ENCODE measurements around the gene YPEL2. TPM values are rescaled to one million over a fixed set of nuclear protein-coding genes. Genes with fewer than 3 reads are reported as not detected.
"Not testable (repeated sequence)": the region's sequence is repeated elsewhere in the genome, so short reads cannot be mapped to it uniquely, and the experiment has no call there.

Gene YPEL2
- total and polyA plus RNA-seq, 2 donors (not counting 3 experiments of a cell fraction or from before 2014, with no cell fraction given): 36.5 to 66.8 TPM

DNA sequence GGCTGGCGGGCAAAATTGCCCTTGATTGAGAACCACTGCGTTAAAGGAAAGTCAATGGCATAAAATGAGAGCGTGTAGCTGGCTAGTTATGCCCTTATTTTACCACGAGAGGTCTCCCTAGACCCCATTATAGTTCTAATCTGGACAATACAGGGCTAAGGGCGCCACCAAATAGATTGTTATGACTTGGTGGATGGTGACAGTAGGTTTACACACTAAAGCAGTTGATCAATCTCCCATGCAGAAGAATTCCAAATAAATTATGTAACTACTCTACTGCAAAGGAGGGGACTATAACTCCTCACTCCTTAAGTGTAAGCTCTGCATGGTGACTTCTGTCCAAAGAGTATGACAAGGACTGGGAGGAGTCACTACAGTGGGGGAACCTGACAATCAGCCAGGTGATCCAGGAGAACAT, 20.4 kb upstream of the YPEL2 start:
- Histone ChIP-seq H4K20me1 (replicated peaks; ENCODE audit: control insufficient read depth, extremely low read depth, insufficient read depth, low read length) (no peaks in the 10 kb centered on the region), H3K27ac (ENCODE audit: insufficient read depth, low read depth, low read length) (no peak overlapping the region), H3K79me2 (ENCODE audit: control insufficient read depth, insufficient read depth, low read length) (no peaks in the 10 kb centered on the region), H3K36me3 (ENCODE audit: control insufficient read depth in 2 of 2, extremely low read depth in 1 of 2, insufficient read depth in 2 of 2, low read length in 2 of 2) (no peaks in the 10 kb centered on the region), H3K27me3 (ENCODE audit: control insufficient read depth in 2 of 2, insufficient read depth in 2 of 2, low read length in 2 of 2) (no peaks in the 10 kb centered on the region), H3K4me2 (ENCODE audit: insufficient read depth, low read length) (no peak overlapping the region), H2AFZ (ENCODE audit: low read depth, low read length) (peak overlapping the region; percentile 64), H3K4me1 (ENCODE audit: control insufficient read depth, extremely low read depth, insufficient read depth, low read length) (no peaks in the 10 kb centered on the region), H3K9me1 (replicated peaks; ENCODE audit: control insufficient read depth, extremely low read depth, insufficient read depth, low read length) (no peaks in the 10 kb centered on the region), H3K9ac (replicated peaks; ENCODE audit: extremely low read depth, insufficient read depth, low read length) (no peak overlapping the region), H3K9me3 (replicated peaks; ENCODE audit: control insufficient read depth, insufficient read depth, low read length) (no peaks in the 10 kb centered on the region), H3K4me3 (replicated peaks in 1 of 3; ENCODE audit: insufficient read depth in 1 of 3, low read depth in 1 of 3, low read length in 3 of 3) (no peak overlapping the region)
- CTCF ChIA-PET: interaction anchor here (0.5 to 5.6 kb wide), 50 partner anchors 11 to 792 kb away, joined by 3 to 84 read pairs (median 4); partner anchors contain the start of gene GDPD1
- FAIRE-seq (peak; percentile 93), DNase-seq (ENCODE audit: low read depth, low spot score) (peak; percentile 79)
- dilution Hi-C loops (cut with MboI; ENCODE audit: extremely low pct_ligation_motif_present, low sequenced_read_pairs): no loop called here
- POLR2A ChIA-PET: no interaction called here
- intact Hi-C loops (cut with micrococcal nuclease): loop anchor here (1.0 to 10.0 kb wide), 6 partner anchors 130 to 724 kb away; partner anchors contain the start of gene CLTC
- no TSS peak for BruUV-seq (replicated peaks)
- TF ChIP-seq MYC (IDR thresholded peaks at IDR 0.05; ENCODE audit: low read depth, low read length): no peak
- TF ChIP-seq CTCF (IDR thresholded peaks at IDR 0.05; ENCODE audit: extremely low read depth in 1 of 2, insufficient read depth in 1 of 2, low read depth in 1 of 2, low read length in 2 of 2): peak; percentile 64 to 67
- no peak for TF ChIP-seq FOS (IDR thresholded peaks at IDR 0.05; ENCODE audit: borderline replicate concordance, insufficient read depth, low read length)
- no peak for TF ChIP-seq EZH2 (IDR thresholded peaks at IDR 0.05; ENCODE audit: borderline replicate concordance, low read depth, low read length, severe bottlenecking)
- TF ChIP-seq, protein P1, sequence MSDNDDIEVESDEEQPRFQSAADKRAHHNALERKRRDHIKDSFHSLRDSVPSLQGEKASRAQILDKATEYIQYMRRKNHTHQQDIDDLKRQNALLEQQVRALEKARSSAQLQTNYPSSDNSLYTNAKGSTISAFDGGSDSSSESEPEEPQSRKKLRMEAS (IDR thresholded peaks at IDR 0.05; ENCODE audit: insufficient read depth, insufficient read length): no peak

- H3K27ac ChIP-seq (ENCODE audit: insufficient read depth, low read depth, low read length); H3K9ac ChIP-seq (replicated peaks; ENCODE audit: extremely low read depth, insufficient read depth, low read length); H3K4me2 ChIP-seq (ENCODE audit: insufficient read depth, low read length); POLR2A ChIA-PET; dilution Hi-C loops (cut with MboI; ENCODE audit: extremely low pct_ligation_motif_present, low sequenced_read_pairs); H3K9me1 ChIP-seq (replicated peaks; ENCODE audit: control insufficient read depth, extremely low read depth, insufficient read depth, low read length); H3K9me3 ChIP-seq (replicated peaks; ENCODE audit: control insufficient read depth, insufficient read depth, low read length); H3K79me2 ChIP-seq (ENCODE audit: control insufficient read depth, insufficient read depth, low read length); H3K36me3 ChIP-seq (ENCODE audit: control insufficient read depth in 2 of 2, extremely low read depth in 1 of 2, insufficient read depth in 2 of 2, low read length in 2 of 2); FAIRE-seq; H2AFZ ChIP-seq (ENCODE audit: low read depth, low read length); H3K4me1 ChIP-seq (ENCODE audit: control insufficient read depth, extremely low read depth, insufficient read depth, low read length); H3K4me3 ChIP-seq (replicated peaks in 1 of 3; ENCODE audit: insufficient read depth in 1 of 3, low read depth in 1 of 3, low read length in 3 of 3); H3K27me3 ChIP-seq (ENCODE audit: control insufficient read depth in 2 of 2, insufficient read depth in 2 of 2, low read length in 2 of 2); H4K20me1 ChIP-seq (replicated peaks; ENCODE audit: control insufficient read depth, extremely low read depth, insufficient read depth, low read length); DNase-seq (ENCODE audit: low read depth, low spot score); BruUV-seq (replicated peaks): not testable (repeated sequence)
- CTCF ChIA-PET: interaction anchor here (0.5 to 5.6 kb wide), 35 partner anchors 11 to 793 kb away, joined by 3 to 84 read pairs (median 6); partner anchors contain the start of gene GDPD1
- intact Hi-C loops (cut with micrococcal nuclease): loop anchor here (1.0 to 10.0 kb wide), 6 partner anchors 130 to 723 kb away; partner anchors contain the start of gene CLTC
Measured at GRCh38 chr17:59311521-59311920, 19.9 kb upstream of the YPEL2 start.
